Measurements from ENCODE around the gene NCF2.

Gene NCF2

DNA sequence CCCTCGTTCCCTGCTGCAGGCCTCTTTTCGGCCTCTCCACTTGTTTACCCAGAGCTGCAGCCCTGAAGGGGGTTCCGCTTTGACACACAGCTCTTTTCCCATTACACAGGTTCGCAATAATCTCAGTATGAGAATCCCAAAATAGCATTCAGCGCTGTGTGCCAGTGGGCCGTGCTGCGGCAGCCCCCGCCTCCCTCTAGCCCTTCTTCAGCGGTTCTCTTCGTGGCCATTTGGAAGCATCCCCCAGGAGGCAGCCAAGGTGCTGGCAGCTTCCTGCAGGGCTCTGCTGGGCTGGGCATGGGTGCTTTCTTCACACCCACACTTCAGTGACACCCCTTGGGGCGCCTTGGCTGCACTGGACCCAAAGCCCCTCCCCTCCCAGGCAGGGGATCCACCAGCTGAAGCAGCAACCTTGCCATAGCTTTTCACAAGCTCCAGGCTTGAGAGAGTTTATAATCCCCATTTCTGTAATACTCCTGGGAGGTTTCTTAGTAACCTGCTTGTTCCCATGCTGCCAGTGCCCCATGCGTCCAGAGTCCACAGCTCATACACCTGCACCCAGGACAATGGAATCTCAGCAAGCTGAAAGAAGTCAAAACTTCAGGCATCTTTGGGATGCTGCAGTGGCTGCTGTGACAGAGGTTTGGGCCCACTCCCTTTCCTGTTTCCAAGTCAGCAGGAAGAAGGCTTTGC, 8.1 kb downstream of the NCF2 start:
- no peak for DNase-seq

DNA sequence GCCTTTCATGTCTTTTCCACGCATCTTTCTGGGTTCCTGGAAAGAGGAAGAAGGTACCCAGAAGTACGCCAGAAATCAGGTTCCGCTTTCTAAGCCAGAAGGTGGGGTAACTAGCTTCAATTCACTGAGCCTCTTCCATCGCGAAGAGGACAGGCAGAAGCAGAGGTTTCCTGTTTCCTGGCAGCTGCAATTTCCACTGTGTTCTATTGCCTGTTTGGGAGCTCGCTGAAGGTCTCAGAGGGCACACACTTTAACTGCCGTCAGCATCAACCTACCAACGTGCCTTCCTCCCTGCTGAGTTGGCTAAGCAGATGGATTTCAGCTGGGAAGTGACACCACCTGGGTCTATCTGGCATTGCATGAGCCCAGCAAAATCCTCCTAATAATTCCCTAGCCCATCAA, 10.0 kb downstream of the NCF2 start:
- DNase-seq: no peak

DNA sequence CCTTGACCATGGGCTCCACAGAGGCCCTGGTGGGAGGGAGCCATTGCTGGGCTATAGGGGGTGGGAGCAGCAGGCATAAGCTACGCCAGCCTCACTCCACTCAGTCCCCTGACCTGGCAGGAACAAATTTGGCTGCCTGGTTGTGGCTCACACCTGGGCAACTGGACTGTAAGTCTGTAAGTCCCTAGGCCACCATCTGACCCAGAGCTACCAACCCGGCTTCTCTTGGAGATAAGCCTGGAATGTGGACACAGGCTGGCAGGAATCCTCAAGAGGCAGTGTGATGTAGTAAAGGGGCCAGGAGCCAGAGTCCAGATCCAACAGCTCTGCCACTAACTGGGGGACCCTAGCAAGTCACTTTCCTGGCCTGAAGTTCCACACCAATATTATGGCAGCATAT, 11.4 kb downstream of the NCF2 start:
- DNase-seq: no peak

DNA sequence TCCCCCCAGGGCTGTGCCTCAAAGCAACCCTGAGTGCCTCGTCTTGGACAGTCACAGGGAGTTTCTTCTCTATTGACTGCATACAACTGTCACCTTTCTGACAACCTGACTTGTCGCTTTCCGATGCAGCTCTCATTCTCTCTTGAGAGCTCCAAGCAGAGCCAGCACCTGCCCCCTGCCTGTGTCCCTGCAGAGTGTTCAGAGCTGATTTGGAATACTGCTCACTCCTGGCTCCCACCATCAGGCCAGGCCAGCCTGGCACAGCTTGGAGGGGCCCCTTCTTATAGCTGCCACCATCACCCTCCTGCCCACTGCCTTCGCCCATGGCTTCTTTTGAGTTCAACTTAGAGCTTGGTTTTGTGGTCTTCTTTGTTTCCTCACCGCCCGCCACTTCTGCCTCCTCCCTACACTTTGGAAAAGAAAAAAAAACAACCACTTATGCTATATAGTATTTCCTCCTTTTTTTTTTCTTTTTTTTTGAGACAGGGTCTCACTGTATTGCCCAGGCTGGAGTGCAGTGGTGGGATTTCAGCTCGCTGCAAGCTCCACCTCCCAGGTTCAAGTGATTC, 12.3 kb downstream of the NCF2 start:
- DNase-seq: no peak

DNA sequence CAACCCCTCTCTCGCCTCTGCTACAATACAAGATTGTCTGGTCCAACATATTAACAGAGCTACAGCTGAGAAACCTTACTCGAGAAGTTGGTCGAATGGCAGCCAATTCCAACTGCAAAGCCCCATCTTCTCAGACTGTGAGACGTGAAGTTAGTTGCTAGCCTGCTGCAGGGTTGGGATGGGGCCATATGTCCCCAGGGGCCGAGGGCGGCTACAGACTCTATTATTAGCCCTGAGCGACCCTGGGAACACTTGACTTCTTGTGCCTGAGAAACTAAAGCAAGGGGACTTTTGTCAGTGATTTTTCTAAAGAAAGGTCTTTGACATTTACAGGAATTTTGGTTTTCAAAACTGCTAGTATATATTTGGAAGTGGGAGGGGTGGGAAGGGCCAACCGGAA, 13.7 kb downstream of the NCF2 start:
- DNase-seq: no peak

DNA sequence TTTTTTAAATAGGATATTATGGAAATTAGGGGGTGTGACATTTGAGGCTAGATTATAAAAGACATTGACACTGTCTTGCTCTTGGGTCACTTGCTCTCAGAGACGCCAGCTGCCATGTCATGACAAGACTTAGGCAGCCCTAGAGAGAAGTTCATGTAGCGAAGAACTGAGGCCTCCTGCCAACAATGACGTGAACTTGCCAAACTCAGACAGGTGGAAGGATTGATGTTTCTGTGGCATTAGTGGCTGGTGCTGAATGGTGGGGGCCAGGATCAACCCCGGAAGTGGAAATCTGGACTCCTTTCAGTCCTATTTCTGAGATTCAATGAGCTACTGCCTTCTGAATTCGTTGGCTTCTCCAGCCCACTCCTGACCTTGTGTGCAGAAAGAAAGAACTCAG, 14.7 kb downstream of the NCF2 start:
- no peak for DNase-seq

DNA sequence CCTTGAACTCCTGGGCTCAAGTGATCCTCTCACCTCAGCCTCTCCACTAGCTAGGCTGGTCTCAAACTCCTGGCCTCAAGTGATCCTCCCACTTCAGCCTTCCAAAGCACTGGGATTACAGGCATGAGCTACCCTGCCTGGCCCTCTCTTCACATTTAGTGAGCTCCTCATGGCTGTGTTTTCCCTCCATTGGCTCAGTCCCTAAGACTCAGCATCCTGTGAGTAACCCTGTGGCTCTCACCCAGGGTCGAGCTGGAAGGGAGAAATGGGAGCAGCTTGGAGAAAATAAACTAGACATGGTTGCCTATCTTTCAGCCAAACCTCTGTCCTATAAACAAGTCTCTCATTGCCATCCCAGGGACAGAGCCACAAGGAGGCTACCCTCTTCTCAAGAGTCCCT, 17.5 kb downstream of the NCF2 start:
- no peak for DNase-seq

DNA sequence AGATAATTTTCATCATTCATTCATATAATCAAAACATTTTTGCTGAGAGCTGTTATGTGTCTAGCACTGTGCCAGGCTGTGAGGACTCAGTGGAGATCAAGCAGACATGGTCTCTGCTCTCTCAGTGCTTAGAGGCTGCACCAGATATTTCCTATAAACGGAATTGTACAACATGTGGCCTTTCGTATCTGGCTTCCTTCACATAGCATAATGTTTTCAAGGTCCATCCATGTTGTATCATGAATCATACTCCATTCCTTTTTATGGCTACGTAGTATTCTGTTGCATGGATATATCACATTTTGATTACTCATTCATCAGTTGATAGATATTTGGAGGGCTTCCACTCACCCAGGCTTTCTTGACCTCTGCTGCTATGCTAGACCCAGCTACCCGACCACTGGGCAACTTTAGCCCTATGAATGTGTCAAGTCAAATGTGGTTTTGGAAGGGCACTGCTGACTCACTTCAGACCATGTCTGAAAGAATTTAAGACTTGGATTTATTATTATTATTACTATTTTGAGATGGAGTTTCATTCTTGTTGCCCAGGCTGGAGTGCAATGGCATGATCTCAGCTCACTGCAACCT, 18.5 kb downstream of the NCF2 start:
- no peak for DNase-seq

DNA sequence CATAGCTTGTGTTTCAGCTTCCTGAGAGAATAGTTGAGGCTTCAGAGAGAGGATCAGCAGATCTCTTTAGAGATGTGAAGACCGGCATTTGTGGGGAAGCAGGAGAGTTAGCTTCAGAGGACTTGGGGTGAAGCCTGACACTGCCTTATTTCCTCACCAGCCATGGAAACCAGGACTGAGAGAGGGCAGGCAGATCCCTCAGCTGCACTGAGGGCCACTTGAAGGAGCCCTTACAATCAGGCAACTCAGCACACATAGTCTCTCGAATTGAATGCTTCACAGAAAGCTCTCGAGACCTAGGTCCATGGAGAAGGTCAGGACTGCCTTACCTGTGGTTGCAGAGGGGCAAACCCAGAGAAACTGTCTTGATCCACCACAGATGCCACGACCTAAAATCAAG, 19.8 kb downstream of the NCF2 start:
- no peak for DNase-seq

DNA sequence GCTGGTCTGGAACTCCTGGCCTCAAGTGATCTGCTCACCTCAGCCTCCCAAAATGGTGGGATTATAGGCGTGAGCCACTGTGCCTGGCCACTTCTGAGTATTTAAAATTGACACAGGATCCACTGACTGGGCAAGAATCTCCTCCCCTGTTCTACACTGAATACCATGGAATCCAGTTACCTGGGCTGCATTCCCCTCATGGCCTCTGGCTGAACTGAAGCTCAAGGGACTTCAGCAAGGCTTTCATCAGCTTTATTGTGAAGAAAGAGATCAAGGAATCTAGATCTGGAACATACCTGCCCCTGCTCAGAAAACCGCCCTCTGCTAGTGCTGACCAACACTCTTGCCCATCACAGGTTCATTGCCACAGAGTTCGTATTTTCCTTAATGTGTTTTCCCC, 20.5 kb downstream of the NCF2 start:
- DNase-seq: no peak

DNA sequence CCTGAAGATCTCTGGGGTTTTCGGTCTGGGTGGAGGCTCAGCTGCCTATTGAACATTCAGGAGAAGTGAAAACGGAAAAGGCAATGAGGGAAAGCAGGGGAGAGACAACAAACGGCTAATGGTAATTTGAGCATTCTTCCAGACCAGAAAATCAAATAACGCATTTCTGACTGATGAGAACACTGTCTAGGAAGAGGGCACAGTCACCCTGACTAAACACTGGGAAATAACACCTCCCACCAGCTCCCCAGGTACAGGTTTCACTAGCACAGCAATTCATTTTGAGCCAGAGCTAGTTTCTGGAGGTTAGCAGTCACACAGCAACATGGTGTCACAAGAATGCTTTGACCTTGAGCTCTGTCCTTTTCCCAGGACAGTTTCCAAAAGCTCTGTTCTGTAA, 21.1 kb downstream of the NCF2 start:
- DNase-seq: no peak

DNA sequence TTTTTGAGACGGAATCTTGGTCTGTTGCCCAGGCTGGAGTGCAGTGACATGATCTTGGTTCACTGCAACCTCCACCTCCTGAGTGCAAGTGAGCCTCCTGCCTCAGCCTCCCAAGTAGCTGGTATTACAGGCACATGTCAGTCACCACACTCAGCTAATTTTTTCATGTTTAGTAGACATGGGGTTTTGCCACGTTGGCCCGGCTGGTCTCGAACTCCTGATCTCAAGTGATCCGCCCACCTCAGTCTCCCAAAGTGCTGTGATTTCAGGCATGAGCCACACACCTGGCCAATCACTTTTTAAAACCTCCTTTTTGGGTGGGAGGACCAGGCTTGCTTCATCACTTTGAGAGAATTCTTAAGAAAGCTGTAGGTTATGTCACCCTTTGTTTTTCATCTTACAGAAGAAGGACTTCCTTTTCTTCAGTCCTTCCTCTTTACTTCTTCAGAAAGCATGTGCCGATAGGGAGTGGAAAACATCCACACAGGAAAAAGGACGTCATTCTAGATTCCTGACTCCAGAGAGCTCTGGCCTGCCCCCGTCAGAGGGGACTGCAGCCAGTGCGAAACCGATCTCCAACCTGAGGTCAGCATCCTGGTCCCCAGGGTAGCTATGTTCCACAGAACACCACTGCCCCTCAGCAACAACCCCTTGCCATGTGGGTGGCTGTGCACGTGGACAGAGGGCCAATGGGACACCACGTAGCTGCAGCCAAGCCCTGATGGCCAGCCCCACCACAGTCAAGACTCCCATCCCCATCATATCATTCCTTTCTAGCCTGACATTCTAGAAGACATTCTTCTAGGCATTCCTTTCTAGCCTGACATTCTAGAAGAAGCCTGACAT, 21.9 kb downstream of the NCF2 start:
- no peak for DNase-seq

DNA sequence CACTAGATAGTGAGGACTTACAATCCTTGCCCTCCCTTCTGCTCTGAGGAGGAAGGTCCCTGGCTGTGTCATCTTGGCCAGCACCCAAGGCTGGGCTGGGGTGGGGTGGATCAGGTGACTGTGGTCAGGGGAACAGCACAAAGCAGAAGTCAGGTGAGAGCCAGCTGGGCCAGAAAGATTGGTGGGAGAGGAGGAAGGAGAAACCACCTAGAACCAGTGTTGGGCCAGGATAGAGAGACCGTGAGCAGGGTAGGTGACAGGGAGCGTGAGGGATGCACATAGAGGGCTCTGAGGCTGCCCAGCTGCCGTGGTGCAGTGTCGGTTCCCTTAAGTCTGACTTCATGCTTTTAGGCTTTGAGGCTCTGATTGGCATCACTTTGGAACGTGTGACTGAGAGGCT, 22.7 kb downstream of the NCF2 start:
- DNase-seq: no peak

DNA sequence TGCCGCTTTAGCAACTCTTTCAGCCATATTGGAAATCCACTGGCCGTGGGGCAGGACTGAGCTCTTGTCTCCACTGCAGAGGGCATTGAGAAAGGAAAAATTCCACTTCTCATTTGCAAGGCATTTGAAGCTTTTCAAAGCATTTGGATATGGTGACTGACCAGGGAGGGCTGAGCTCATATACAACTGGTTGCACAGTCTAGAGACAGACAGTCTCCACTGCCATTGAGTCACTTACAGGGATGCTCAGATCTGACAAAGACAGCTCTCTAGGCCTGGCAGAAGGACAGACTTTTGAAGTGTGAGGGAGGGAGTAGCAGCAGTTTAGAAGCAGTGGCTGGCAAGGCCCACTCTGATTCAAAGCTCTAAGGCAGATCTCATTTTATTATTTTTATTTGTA, 24.2 kb downstream of the NCF2 start:
- DNase-seq: no peak

DNA sequence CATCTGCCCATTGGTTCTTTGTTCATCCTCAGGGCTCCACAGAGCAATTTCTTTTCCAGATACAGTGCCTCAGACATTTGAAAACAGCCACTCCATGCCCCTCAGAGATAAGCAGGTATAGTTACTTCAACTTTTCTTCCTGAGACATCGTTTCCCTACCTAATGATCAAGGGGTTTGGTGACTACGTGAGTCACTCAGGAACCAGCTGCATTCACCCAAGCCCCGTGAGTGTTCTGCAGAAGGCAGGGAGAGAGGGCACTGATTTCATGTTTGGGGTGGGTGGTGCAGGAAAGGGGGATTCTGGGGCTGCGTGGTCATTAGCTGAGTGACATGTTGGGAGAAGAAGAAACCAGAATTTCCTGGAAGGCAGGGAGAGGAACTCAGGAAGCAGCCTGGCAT, 25.0 kb downstream of the NCF2 start:
- DNase-seq: no peak

DNA sequence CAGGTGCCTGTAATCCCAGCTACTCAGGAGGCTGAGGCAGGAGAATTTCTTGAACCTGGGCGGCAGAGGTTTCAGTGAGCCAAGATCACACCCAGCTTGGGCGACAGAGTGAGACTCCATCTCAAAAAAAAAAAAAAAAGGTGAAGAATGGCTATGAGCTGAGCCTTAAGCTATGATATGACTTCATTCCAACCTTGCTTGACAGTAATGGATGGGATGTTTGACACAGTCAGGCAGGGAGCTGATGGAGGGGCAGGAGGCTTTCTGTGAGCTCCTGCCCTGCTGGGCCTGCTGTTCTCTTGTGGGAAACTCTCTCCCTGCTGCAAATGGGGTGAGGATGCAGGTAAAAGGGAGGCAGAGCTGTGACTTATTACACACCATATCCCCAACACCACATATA, 27.6 kb downstream of the NCF2 start:
- no peak for DNase-seq

DNA sequence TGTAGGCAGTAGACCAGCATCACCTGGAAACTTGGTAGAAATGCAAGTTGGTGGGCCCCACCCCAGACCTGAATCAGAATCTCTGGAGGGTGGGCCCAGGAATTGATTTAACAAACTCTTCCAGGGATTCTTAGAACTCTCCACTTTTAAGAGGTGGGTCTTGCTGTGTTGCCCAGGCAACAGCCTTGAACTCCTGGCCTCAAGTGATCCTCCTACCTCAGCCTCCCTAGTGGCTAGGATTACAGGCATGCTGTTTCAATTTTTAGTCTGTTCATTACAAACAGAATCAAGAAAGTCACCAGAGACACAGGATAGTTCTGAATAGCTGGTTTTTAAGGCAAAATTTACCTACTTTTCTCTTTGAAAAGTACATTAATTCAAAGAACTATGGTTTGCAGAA, 31.2 kb downstream of the NCF2 start:
- no peak for DNase-seq

DNA sequence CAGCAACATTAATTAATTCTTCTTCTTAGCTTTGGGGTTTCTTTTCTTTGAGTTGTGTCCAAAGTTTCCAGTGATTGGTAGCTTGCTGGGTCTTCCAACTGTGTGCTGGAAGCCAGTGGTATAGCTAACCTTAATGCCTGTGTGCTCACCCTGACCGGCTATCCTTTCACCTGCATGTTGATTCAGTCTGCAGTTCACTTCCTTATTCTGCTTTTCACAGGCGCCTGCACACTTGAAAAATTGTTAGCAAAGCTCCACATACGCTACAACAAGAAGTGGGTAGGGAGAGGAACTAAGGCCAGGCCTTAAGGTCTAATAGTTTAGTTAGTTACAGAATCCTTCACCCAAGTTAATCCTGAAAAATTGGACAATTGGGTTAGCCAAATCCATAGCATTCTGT, 35.7 kb downstream of the NCF2 start:
- no peak for DNase-seq

DNA sequence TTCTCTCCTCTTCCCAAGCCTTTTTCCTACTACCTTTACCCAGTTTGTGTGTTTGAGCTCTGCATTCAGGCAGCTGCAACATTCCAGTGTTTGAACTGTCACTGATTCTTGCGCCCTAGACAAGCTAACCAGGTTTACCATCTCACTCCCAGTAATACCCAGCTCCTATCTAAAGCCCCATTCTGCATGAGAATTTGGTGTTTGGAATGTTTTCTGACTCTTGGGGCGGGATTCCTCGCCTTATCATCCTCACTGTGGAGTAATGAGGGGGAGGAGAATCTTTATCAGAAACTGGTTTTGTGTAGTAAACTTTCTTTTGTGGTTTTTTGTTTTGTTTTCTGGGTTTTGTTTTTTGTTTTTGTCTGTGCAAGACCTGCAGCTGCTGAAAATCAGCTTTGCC, 36.5 kb downstream of the NCF2 start:
- no peak for DNase-seq

DNA sequence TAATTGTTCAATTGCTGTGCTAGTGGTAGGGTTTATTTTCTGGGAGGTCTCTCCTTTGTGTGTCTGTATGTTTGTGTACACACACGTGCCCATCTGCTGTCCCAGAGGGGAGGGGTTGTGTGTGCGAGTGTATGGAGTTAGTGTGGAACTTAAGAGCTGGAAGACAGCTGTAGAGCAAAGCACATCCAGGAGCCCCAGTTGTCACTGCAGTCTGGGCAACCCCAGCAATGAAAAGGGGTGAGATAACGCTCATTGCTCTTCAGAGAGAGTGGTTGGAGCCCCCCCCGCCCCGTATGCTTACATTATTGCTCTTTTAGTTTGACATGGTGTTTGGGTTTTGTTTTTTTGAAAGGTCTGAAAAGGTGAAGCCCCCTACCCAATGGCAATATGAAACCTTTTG, 36.9 kb downstream of the NCF2 start:
- DNase-seq: no peak

DNA sequence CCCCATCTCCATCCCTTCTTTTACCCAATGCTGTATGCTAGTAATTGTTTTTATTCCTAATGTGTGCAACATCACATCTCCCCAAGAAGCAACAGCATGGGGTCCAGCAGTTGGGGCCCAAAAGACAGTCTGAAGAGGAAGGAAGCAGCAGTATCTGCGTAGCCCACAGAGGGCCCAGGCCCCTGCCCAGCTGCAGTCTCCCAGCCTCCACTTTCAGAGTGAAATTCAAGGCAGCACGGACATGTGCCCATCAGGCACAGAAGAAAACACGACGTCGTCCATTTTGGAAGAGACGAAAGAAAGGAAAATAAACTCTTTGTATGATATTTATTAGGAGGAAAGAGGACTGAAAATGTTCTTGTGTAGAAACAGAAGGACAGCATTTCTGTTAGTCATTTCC, 37.4 kb downstream of the NCF2 start:
- DNase-seq: no peak

DNA sequence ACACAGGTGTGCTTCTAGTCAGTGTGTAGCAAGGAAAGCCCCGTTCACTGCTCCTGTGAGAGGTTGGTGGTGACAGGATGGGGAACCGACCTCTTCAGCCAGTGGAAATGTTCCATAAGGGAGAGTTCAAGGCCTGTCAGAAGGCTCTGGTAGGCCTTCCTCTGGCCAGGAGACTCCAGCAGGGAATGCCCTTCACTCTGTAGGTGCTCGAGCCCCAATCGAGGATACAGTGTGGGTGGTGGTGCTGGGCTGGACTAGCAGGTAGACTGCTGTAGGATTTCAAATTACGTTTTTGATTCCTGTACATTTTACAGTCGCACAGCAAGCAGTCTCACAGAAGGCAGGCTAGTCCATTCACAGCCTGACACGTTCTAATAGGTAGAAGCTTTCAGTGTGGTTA, 37.8 kb downstream of the NCF2 start:
- DNase-seq: no peak

DNA sequence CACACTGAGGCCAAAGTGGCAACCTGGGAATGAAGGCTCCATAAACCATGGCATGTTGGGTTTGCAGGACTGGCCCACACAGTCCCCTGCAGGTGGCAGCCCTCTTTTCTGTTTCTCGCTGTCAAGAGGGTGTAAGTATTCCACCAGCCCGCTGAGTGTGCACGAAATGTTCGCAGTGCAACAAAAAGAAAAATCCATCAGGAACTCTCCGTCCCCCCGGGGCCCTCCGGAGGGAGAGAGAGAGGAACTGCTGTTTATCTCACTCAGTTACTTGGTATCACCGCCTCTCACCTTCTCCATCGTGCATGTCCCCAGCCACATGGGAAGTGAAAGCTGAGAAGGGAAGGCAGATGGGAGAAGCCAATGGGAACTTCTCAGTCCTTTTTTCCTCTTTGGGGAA, 38.3 kb downstream of the NCF2 start:
- no peak for DNase-seq

DNA sequence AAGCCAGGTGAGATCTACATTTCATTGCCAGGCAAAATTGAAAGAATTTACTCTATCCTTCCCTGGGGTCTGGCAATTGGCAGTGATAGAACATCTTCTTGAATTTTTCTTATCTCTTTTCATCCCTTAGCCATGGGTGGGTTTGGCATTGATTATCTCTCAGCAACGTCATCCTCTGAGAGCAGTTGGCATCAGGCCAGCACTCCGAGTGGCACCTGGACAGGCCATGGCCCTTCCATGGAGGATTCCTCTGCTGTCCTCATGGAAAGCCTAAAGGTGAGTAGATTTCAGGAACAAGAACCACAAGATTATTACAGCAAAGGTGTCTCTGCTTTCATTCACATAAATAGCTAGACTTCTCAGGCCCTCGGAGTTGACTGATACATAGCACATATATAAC, 39.3 kb downstream of the NCF2 start:
- no peak for DNase-seq
